ENCODE results near the gene KCTD10. TPM values are rescaled to one million over a fixed set of nuclear protein-coding genes. Genes with fewer than 3 reads are reported as not detected.

KCTD10 gene
- total RNA-seq, 2 donors from 2014 or later, result 34.4 to 55.9 TPM

DNA sequence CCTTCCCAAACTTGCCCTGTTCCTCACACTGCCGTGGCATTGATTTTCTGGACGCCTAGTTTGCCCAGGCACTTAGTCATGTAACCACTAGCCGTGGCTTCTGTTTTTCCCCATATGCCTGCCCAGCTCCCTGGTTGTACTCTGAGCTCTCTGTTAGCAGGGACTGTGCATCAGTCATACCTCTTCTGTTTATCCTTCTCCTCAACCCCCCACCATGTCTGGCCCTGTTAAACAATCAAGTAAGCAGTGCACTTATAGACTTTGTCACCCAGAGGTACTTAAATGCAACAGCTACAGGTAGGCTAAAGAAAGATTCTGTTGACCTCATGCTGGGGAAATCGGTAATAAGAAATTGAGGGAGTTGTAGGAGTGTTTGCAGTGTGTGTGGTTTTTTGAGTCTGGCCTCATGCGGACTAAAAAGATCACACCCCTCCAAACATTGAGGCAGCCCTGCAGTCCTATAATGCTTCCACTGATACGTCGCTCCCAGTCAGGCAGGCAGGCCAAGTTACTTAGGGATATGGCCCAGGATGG is 17.3 kb upstream of the KCTD10 start:
- no peak overlapping the region for H3K4me3 ChIP-seq
- no peaks in the 10 kb centered on the region for H3K27me3 ChIP-seq
- no peaks in the 10 kb centered on the region for H3K9me3 ChIP-seq
- H3K36me3 ChIP-seq, result peaks cover 58% of the 10 kb centered on the region
- H3K4me1 ChIP-seq, result no peaks in the 10 kb centered on the region
- TF ChIP-seq, protein P1, sequence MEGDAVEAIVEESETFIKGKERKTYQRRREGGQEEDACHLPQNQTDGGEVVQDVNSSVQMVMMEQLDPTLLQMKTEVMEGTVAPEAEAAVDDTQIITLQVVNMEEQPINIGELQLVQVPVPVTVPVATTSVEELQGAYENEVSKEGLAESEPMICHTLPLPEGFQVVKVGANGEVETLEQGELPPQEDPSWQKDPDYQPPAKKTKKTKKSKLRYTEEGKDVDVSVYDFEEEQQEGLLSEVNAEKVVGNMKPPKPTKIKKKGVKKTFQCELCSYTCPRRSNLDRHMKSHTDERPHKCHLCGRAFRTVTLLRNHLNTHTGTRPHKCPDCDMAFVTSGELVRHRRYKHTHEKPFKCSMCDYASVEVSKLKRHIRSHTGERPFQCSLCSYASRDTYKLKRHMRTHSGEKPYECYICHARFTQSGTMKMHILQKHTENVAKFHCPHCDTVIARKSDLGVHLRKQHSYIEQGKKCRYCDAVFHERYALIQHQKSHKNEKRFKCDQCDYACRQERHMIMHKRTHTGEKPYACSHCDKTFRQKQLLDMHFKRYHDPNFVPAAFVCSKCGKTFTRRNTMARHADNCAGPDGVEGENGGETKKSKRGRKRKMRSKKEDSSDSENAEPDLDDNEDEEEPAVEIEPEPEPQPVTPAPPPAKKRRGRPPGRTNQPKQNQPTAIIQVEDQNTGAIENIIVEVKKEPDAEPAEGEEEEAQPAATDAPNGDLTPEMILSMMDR (IDR thresholded peaks at IDR 0.05), result no peak
- DNase-seq (ENCODE audit: low spot score), result no peak
- H3K27ac ChIP-seq, result no peak overlapping the region

DNA sequence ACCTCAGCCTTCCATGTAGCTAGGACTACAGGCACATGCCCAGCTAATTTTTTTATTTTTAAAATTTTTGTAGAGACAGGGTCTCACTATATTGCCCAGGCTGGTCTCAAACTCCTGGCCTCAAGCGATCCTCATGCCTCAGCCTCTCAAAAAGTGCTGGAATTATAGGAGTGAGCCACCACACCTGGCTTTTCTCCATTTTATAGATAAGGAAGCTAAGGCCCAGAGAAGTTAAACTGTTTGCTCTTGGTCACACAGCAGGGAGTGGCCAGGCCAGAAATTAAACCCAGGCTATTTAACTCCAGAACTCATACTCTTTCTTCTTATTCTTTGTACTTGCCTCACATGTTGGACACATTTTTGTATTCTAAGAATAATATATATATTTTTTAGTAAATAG is 16.8 kb upstream of the KCTD10 start:
- H3K4me1 ChIP-seq, result no peaks in the 10 kb centered on the region
- H3K9me3 ChIP-seq, result no peaks in the 10 kb centered on the region
- no peak overlapping the region for H3K27ac ChIP-seq
- H3K36me3 ChIP-seq, result peaks cover 58% of the 10 kb centered on the region
- H3K27me3 ChIP-seq, result no peaks in the 10 kb centered on the region
- DNase-seq (ENCODE audit: low spot score), result no peak
- no peak overlapping the region for H3K4me3 ChIP-seq
- TF ChIP-seq, protein P1 (IDR thresholded peaks at IDR 0.05), result no peak

GRCh38 chr12:109493090-109493489 is 16.0 kb upstream of the KCTD10 start:
- H3K4me1 ChIP-seq, result no peaks in the 10 kb centered on the region
- TF ChIP-seq, protein P1 (IDR thresholded peaks at IDR 0.05), result no peak
- no peaks in the 10 kb centered on the region for H3K9me3 ChIP-seq
- H3K27ac ChIP-seq, result no peak overlapping the region
- H3K27me3 ChIP-seq, result no peaks in the 10 kb centered on the region
- peaks cover 58% of the 10 kb centered on the region for H3K36me3 ChIP-seq
- H3K4me3 ChIP-seq, result no peak overlapping the region
- DNase-seq (ENCODE audit: low spot score), result no peak

GRCh38 chr12:109492371-109492770 is 15.3 kb upstream of the KCTD10 start:
- H3K27me3 ChIP-seq, result no peaks in the 10 kb centered on the region
- no peaks in the 10 kb centered on the region for H3K4me1 ChIP-seq
- H3K4me3 ChIP-seq, result no peak overlapping the region
- H3K27ac ChIP-seq, result no peak overlapping the region
- TF ChIP-seq, protein P1 (IDR thresholded peaks at IDR 0.05), result no peak
- peaks cover 58% of the 10 kb centered on the region for H3K36me3 ChIP-seq
- no peak for DNase-seq (ENCODE audit: low spot score)
- H3K9me3 ChIP-seq, result no peaks in the 10 kb centered on the region

DNA sequence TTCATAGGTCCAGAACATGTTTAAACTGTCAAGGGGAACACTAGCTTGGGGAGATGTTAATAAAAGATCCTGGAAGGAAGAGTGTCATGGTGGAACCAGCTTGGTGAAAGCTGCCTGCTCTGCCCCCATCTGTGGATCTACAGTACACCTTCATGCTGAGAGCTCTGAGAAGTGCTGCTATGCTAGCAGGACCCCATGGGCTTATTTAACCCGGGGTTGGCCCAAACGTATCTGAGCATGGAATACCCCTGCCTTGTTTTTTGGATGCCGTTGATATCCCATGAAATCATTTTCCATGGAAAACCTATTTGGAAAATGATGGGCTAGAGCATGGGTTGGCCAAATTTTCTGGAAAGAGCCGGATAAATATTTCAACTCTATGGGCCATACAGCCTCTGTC is 14.6 kb upstream of the KCTD10 start:
- Histone ChIP-seq H3K27ac (no peak overlapping the region), H3K36me3 (peaks cover 64% of the 10 kb centered on the region), H3K4me3 (no peak overlapping the region), H3K9me3 (no peaks in the 10 kb centered on the region), H3K27me3 (no peaks in the 10 kb centered on the region), H3K4me1 (no peaks in the 10 kb centered on the region)
- TF ChIP-seq, protein P1 (IDR thresholded peaks at IDR 0.05), result no peak
- DNase-seq (ENCODE audit: low spot score), result no peak

- Histone ChIP-seq H3K4me1 (no peaks in the 10 kb centered on the region), H3K9me3 (no peaks in the 10 kb centered on the region), H3K4me3 (no peak overlapping the region), H3K36me3 (peaks cover 80% of the 10 kb centered on the region), H3K27me3 (no peaks in the 10 kb centered on the region), H3K27ac (no peak overlapping the region)
- TF ChIP-seq, protein P1 (IDR thresholded peaks at IDR 0.05), result no peak
- DNase-seq (ENCODE audit: low spot score), result no peak
These were observed 13.0 kb upstream of the KCTD10 start for GRCh38 chr12:109489955-109490565.

Data from right atrium auricular region (tissue), 2 donors.